ENCODE data around the gene CTNNA3.
A peak's percentile ranks its signal among the peaks of the same experiment; 100 is the strongest.

The CTNNA3 gene

GRCh38 chr10:67599597-67599996, 96.4 kb downstream of the CTNNA3 start:
- DNase-seq = no peak

GRCh38 chr10:67596641-67597040, 99.4 kb downstream of the CTNNA3 start:
- no peak for DNase-seq

GRCh38 chr10:67587771-67588170, 108.2 kb downstream of the CTNNA3 start:
- DNase-seq = no peak

DNA sequence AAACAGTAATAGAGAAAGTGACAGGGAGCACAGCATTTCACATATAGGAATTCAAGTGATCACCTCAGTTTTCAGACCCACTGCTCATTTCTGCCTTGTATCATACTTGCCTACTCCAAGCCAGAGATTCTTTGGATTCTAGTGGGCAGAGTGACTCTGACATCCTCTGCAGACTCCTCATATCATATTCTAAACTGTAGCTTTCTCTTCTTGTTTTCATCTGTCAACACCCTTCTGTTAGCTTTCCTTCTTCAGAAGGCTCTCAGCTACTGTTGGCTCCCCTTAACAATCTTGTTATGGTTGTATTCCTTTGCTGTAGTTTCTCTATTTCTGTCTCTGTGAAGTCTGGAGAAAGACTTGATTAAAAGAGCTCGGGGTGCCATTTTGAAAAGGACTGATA, 120.5 kb downstream of the CTNNA3 start:
- no peak for DNase-seq

DNA sequence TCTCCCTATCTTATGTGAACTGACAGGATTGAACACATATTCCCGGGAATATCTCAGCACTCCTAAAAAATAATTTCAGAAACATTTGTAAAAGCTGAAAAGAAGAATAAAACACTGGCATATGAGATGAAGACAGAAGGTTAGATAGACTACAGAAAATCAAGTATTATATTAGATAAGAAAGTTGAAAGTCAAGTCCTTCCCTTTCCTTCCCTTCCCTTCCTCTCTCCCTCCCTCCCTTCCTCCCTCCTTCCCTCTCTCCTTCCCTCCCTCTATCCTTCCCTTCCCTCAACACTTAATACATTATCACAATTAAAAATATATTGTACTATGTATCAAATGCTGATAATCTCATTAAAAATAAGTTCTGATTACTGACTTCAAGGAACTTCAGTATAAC, 122.5 kb downstream of the CTNNA3 start:
- no peak for DNase-seq

DNA sequence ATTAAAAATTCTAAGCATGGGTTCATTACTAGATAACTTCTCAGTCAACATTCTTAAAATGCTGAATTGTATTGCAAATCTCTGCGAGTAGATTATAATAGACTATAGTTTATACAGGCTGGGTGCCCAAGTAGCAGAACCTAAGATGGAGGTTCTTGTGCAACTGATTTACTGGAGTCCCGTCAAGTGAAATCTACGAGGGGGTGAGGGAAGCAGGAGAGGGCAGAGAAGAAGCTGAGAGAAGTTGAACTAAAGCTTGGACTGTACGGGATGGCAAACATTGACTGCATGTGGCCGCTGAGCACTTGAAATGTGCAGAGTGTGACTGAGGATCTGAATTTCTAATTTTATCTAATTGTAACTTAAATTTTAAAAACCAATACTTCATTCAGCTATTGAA, 124.5 kb downstream of the CTNNA3 start:
- DNase-seq = no peak

DNA sequence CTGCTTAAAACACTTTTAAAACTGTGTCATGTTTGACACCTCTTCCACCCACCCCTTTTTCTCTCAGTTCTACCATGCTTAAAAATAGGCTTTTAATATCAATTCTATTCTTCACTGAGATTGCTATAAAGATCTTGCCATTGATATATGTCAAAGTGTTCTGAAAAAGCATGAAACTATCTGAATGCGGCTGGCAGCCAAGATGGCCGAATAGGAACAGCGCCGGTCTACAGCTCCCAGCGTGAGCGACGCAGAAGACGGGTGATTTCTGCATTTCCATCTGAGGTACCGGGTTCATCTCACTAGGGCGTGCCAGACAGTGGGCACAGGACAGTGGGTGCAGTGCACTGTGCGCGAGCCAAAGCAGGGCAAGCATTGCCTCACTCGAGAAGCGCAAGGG, 137.7 kb downstream of the CTNNA3 start:
- DNase-seq = peak; percentile 66

- DNase-seq = no peak
These were observed 142.7 kb downstream of the CTNNA3 start for GRCh38 chr10:67553254-67553653.

DNA sequence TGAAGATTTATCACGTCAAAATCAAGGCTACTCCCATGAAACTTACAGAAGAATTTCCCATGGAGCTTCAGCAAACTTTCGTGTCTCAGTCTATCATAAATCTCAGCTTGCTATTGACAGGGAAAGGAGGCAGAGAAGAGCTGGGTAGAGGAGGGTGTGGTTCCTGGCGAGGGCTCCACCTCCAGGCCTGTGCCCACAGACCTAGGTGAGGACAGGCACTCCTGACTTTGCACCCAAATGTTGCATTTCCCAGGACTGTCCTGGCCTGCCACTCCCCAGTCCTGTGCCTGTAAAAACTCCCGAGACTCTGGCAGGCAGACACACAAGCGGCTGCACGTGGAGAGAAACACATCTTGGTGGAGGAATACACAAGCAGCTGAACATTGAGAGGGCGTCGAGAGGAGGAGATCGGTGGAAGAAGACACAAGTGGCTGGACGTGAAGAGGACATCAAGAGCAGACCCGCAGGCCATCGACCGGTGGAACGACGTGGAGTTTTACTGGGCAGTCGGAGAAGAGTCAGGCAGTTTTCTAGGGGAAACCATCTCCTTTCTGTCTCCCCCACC, 145.1 kb downstream of the CTNNA3 start:
- no peak for DNase-seq

- no peak for DNase-seq
These were observed 145.9 kb downstream of the CTNNA3 start for GRCh38 chr10:67550046-67550445.

DNA sequence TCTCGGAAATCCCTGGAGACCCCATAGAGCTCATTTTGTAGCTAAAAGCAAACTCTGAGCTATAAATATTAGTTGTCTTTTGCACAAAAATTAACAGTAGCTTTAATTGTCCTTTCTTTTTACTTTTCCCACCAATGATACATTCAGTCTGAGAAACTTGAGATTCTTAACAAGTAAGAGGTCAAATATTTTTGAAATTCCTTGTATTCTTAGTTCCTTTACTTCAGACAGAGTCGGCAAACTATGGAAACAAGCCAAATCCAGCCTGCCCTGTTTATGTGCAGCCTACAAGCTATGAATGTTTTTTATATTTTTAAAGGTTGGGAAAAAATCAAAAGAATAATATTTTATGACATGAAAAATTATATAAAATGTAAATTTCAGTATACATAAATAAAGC, 146.6 kb downstream of the CTNNA3 start:
- DNase-seq = no peak

GRCh38 chr10:67541411-67541810, 154.6 kb downstream of the CTNNA3 start:
- DNase-seq = no peak

DNA sequence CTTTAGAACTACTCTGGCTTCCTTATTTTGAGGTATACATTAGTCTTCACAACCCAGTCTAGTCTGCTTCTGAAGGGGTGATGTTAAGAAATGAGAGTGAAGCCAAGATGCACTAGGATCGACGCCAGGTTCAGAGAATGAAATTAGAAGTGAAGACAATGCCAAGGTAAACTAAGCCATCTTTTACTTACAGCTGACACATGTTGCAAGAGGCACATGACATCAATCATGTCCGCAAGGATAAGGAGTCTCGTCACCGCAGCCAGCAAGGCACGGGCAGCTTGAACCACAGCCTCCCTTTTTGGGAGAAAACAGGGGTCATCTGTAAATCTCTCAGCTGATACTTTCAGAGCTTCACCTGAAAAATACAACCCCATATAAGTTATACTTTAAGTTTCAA, 156.7 kb downstream of the CTNNA3 start:
- no peak for DNase-seq

- DNase-seq = no peak
These were observed 158.1 kb downstream of the CTNNA3 start for GRCh38 chr10:67537906-67538305.

DNA sequence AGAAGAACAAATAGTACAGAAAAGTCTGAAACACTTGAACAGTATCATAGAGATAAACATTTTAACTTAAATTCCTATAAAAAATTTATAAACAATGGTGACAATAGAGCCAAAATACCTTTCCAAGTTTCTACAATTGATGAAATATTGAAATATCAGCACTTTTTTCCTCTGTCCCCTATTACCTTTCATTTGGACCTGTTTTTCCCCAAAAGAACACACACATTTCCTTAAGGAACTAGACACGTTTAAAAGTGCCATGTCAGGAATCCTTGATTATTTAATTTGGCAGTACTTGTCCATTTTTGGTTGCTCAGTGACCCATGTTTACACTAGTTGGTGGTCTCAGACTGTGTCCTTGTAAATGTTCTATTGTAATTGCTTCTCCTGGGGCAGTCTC, 162.6 kb downstream of the CTNNA3 start:
- DNase-seq = no peak

DNA sequence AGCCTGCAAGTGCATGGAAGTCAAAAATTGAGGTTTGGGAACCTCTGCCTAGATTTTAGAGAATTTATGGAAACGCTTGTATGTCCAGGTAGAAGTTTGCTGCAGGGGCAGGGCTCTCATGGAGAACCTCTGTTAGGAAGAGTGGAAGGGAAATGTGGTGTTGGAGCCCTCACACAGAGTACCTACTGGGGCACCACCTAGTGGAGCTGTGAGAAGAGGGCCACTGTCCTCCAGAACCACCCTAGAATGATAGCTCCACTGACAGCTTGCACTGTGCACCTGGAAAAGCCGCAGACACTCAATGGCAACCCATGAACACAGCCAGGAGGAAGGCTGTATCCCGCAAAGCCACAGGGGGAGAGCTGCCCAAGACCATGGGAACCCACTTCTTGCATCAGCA, 165.0 kb downstream of the CTNNA3 start:
- peak; percentile 9 for DNase-seq

DNA sequence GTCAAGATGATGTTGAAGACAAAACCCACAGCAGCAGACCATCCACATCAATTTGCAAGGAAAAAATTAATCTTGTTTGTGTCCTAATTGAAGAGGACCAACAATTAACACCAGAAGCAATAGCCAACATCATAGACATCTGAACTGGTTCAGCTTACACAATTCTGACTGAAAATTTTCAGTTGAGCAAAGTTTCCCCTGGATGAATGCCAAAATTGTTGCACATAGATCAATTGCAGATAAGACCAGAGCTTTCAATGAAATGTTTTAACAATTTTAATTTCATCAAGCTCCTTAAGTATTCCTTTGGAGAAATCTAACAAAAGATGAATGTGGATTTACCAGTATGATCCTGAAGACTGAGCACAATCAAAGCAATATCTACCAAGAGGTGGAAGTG, 168.6 kb downstream of the CTNNA3 start:
- no peak for DNase-seq

GRCh38 chr10:67521546-67521945, 174.4 kb downstream of the CTNNA3 start:
- no peak for DNase-seq

DNA sequence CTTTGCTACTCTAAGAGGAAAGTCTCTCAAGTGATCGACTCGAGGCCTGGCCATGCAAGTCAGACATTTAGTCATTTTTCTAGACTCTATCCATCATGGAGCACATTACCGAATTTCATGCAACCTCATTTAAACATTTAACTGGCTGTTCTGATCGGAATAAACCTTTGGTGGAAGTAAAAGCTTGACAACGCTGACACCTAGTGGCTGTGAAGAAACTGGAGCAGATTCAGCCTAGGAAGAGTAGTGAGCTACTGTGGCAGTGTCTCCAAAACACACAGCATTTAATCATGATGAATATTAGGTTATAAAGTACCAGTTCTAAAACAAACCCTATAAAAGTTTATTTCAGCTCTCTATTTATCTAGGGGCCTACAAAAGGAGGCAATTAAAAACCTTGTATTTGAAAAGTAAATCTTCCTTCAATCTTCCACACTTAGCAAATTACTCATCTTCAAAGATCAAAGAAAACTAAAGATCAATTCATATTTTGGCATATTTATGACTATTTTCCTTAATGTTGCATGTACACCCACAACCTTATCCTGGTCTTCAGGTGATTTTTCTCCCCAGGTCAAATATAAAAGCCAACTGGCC, 175.0 kb downstream of the CTNNA3 start:
- DNase-seq = peak; percentile 79

- peak; percentile 67 for DNase-seq
These were observed 176.6 kb downstream of the CTNNA3 start for GRCh38 chr10:67519434-67519833.

GRCh38 chr10:67518756-67519155, 177.2 kb downstream of the CTNNA3 start:
- DNase-seq = peak; percentile 38

- no peak for DNase-seq
These were observed 178.0 kb downstream of the CTNNA3 start for GRCh38 chr10:67518043-67518442.

DNA sequence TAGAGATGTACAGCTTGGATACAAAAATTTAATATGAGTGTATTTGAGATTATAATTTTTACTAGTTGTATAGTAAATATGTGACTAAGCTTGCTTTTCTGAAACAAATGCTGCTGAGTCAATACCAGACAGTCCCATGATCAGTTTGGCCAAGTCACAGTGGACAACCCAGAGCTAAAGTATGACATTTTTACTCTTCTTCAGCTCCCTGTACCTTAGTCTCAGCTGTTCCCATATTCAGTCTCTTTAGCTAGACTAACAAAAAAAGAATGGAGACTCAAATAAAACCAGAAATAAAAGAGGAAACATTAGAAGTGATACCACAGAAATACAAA, 189.3 kb downstream of the CTNNA3 start:
- DNase-seq = no peak

GRCh38 chr10:67506083-67506756, 189.8 kb downstream of the CTNNA3 start:
- peak; percentile 37 for DNase-seq
